DND-41 (cell line): ENCODE measurements around the gene NRSN2.
A peak's percentile ranks its signal among the peaks of the same experiment; 100 is the strongest.

Source experiments
- ATAC-seq: fragments of 200-7000 bp; cut with Tn5 transposase; 3 replicates; pipeline ENCODE4 v1.9.1; 2021; ENCODE audit warnings: low read depth; ENCODE audit not compliant: insufficient read depth
- DNase-seq: peaks from one replicate; pipeline ENCODE4 v3.0.0-alpha.2; 2020
- H2AFZ ChIP-seq: 2 replicates; pipeline ENCODE4 v1.6.0; 2012; ENCODE audit warnings: low read depth, low read length
- H3K27ac ChIP-seq: 2 replicates; pipeline ENCODE4 v1.5.1; 2012; ENCODE audit warnings: low read length, inconsistent platforms
- H3K27me3 ChIP-seq: fragments of 200-600 bp; sonication (generic); 2 replicates; pipeline ENCODE4 v1.6.0; 2012; ENCODE audit warnings: low read length, mild to moderate bottlenecking, inconsistent platforms; ENCODE audit not compliant: insufficient read depth, poor library complexity
- H3K36me3 ChIP-seq: 2 replicates; pipeline ENCODE4 v1.5.1; 2012; ENCODE audit warnings: low read length, inconsistent platforms; ENCODE audit not compliant: insufficient read depth
- H3K4me1 ChIP-seq: 2 replicates; pipeline ENCODE4 v1.5.1; 2012; ENCODE audit warnings: mild to moderate bottlenecking, low read length; ENCODE audit not compliant: insufficient read depth
- H3K4me2 ChIP-seq: 2 replicates; pipeline ENCODE4 v1.6.0; 2012; ENCODE audit warnings: mild to moderate bottlenecking, moderate library complexity, low read length, inconsistent platforms; ENCODE audit not compliant: insufficient read depth
- H3K4me3 ChIP-seq, 2 experiments: fragments of 200-600 bp in 1 of 2; shearing (Covaris generic) in 1 of 2; 2 replicates each; pipeline ENCODE4 v1.5.1; 2012 to 2016; ENCODE audit warnings: inconsistent platforms in 2 of 2, low read length in 2 of 2, mild to moderate bottlenecking in 2 of 2, low read depth in 1 of 2, moderate library complexity in 1 of 2
- H3K79me2 ChIP-seq: 2 replicates; pipeline ENCODE4 v1.6.0; 2012; ENCODE audit warnings: low read length, inconsistent platforms; ENCODE audit not compliant: insufficient read depth
- H3K9ac ChIP-seq: 2 replicates; pipeline ENCODE4 v1.6.0; 2012; ENCODE audit warnings: low read depth, mild to moderate bottlenecking, inconsistent platforms, low read length, moderate library complexity
- H3K9me3 ChIP-seq: 2 replicates; pipeline ENCODE4 v1.5.1; 2012; ENCODE audit warnings: low read length, moderate library complexity, mild to moderate bottlenecking, inconsistent platforms; ENCODE audit not compliant: insufficient read depth, severe bottlenecking
- H4K20me1 ChIP-seq: 2 replicates; pipeline ENCODE4 v1.6.0; 2012; ENCODE audit warnings: low read length; ENCODE audit not compliant: insufficient read depth
- EZH2 ChIP-seq: IDR thresholded peaks from 3 replicates; pipeline ENCODE4 v1.6.1; 2012; ENCODE audit warnings: borderline replicate concordance, low read depth, mild to moderate bottlenecking, moderate library complexity, low read length, inconsistent platforms; ENCODE audit not compliant: severe bottlenecking
- TF ChIP-seq, protein P1 (sequence below): IDR thresholded peaks from 2 replicates; pipeline ENCODE4 v1.5.1; 2012; ENCODE audit warnings: borderline replicate concordance, low read length, moderate library complexity, mild to moderate bottlenecking; ENCODE audit not compliant: poor library complexity, severe bottlenecking; ENCODE audit errors: extremely low read depth

Gene NRSN2, protein sequence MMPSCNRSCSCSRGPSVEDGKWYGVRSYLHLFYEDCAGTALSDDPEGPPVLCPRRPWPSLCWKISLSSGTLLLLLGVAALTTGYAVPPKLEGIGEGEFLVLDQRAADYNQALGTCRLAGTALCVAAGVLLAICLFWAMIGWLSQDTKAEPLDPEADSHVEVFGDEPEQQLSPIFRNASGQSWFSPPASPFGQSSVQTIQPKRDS

DNA sequence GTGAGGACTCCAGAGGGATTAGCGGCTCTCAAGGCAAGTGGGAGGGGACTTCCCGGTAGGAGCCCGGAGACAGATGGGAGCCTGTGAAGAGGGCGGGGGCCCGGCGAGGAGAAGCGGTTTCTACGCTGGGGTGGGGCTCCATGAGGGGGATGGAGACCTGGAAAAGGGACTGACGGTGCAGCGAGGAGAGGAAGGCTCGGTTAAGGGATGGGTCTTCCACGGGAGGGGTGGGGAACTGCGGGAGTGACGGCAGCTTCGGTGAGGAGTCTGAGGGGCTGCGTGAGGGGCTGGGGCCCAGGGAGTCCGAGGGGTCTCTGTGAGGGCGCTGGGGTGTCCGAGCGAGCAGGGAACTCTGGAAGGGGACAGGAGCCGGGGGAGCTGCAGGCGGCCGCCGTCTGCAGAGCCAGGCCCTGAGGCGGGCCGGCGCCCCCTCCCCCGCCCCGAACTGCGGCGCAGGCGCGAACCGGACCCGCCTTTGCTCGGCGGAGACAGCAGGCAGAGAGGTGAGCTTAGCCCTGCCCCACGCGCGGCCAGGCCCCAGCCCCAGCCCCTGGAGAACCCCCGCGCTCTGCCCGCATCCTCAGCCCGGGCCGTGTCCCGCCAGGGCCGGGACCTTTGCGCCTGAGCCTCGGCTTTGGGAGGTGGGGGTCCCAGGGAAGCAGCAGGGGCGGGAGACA lies at the start of gene NRSN2:
TSS of gene NRSN2 (plus strand) at position 472 of the 677 bp plus-strand sequence. CDS start 2,533 bp downstream, outside the sequence.
- H4K20me1 ChIP-seq, result no peaks in the 10 kb centered on the region
- H3K27ac ChIP-seq, result no peak within 1 kb of the TSS; the same call in 1 of the 2 replicates
- ATAC-seq (no peak), DNase-seq (no peak)
- no peaks in the 10 kb centered on the region for H3K9me3 ChIP-seq
- H3K4me3 ChIP-seq, result peak within 1 kb of the TSS; percentile 24 to 61; a peak in 3 of 4 replicates
- peak within 1 kb of the TSS; percentile 42 for H3K9ac ChIP-seq
- peak within 1 kb of the TSS; percentile 69 for H2AFZ ChIP-seq
- TF ChIP-seq, protein P1, sequence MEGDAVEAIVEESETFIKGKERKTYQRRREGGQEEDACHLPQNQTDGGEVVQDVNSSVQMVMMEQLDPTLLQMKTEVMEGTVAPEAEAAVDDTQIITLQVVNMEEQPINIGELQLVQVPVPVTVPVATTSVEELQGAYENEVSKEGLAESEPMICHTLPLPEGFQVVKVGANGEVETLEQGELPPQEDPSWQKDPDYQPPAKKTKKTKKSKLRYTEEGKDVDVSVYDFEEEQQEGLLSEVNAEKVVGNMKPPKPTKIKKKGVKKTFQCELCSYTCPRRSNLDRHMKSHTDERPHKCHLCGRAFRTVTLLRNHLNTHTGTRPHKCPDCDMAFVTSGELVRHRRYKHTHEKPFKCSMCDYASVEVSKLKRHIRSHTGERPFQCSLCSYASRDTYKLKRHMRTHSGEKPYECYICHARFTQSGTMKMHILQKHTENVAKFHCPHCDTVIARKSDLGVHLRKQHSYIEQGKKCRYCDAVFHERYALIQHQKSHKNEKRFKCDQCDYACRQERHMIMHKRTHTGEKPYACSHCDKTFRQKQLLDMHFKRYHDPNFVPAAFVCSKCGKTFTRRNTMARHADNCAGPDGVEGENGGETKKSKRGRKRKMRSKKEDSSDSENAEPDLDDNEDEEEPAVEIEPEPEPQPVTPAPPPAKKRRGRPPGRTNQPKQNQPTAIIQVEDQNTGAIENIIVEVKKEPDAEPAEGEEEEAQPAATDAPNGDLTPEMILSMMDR, result no peak
- TF ChIP-seq EZH2, result no peak
- peaks cover 18% of the 10 kb centered on the region for H3K4me1 ChIP-seq
- H3K36me3 ChIP-seq, result no peaks in the 10 kb centered on the region
- peaks cover 6% of the 10 kb centered on the region for H3K27me3 ChIP-seq
- peak within 1 kb of the TSS; percentile 87 for H3K4me2 ChIP-seq
- H3K79me2 ChIP-seq, result no peaks in the 10 kb centered on the region

- Histone ChIP-seq H2AFZ (peak overlapping the region; percentile 85), H3K4me1 (peaks cover 37% of the 10 kb centered on the region), H3K79me2 (peaks cover 43% of the 10 kb centered on the region), H3K4me2 (peak overlapping the region; percentile 95), H3K27me3 (no peaks in the 10 kb centered on the region), H3K27ac (peak overlapping the region; percentile 81), H3K36me3 (peaks cover 33% of the 10 kb centered on the region), H3K9ac (peak overlapping the region; percentile 95), H4K20me1 (peaks cover 38% of the 10 kb centered on the region), H3K4me3 (peak overlapping the region; percentile 53 to 69), H3K9me3 (no peaks in the 10 kb centered on the region)
- ATAC-seq (peak; percentile 35), DNase-seq (peak; percentile 60)
- no peak for TF ChIP-seq EZH2
- TF ChIP-seq, protein P1, result no peak
These were observed 48.8 kb upstream of the NRSN2 start for GRCh38 chr20:297925-298775.

GRCh38 chr20:298776-299391 lies 48.0 kb upstream of the NRSN2 start:
- Histone ChIP-seq H3K27ac (peak overlapping the region; percentile 81), H3K9ac (peak overlapping the region; percentile 95), H3K9me3 (no peaks in the 10 kb centered on the region), H3K4me3 (peak overlapping the region; percentile 53 to 69), H2AFZ (no peak overlapping the region), H3K36me3 (peaks cover 33% of the 10 kb centered on the region), H3K4me2 (peak overlapping the region; percentile 95), H3K27me3 (no peaks in the 10 kb centered on the region), H3K79me2 (peaks cover 43% of the 10 kb centered on the region), H3K4me1 (peaks cover 37% of the 10 kb centered on the region), H4K20me1 (peaks cover 38% of the 10 kb centered on the region)
- TF ChIP-seq, protein P1, result no peak
- no peak for TF ChIP-seq EZH2
- ATAC-seq (no peak), DNase-seq (no peak)
